Fibroblast of skin of right biceps (primary cell): ENCODE measurements around the gene IFNW1.
"Not testable (repeated sequence)": the region's sequence is repeated elsewhere in the genome, so short reads cannot be mapped to it uniquely, and the experiment has no call there.

Source experiments
- DNase-seq: peaks from one replicate; pipeline ENCODE4 v3.0.0-alpha.2; 2013

Gene IFNW1

DNA sequence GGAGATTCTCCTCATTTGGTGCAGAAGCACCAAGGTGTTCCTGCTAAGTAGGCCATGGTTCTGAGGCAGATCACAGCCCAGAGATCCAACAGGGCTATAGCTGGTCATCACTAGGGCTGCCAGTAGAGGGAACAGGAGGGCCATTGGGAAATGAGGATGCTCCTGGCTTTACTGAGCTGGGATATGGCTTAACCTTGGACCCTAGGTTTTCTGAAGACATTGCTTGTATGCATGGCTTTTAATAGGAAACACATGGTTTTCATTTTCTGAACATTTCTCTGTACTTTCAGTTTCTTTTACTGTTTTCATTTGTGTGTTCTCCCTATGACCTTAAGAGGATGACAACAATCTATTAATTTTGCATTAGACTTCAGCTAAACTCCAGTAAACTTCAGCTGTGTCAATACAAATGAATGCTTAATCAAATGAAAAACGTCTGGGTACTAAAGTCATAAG is at the start of gene IFNW1:
Gene IFNW1 (minus strand): TSS at position 406 of the 456 bp plus-strand sequence. CDS start 262 bp downstream, at position 144.
- no peak for DNase-seq

DNA sequence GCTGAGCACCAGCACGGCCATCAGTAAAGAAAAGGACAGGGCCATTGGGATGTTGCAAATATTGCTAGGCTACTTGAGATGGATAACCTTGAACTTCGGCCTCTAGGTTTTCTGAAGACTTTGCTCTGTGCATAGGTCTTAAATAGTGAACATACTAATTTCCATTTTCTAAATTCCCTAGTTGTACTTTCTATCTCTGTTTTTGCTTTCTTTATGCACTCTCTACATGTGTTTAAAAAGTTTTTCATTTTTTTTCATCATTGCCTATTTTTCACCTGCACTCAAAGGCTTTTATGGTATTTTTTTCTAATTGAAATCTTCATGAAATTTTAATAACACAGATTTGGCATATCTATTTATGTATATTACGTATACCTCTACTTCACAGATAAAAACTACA is 45.9 kb upstream of the IFNW1 start, which contains the start of gene IFNA4:
Gene IFNA4 (minus strand): TSS at position 101 of the 400 bp plus-strand sequence. CDS start 56 bp downstream, at position 45.
- DNase-seq: not testable (repeated sequence)

- DNase-seq: peak; percentile 3
Measured at GRCh38 chr9:21182810-21183736, 41.4 kb upstream of the IFNW1 start.

GRCh38 chr9:21174671-21175070 is 33.0 kb upstream of the IFNW1 start:
- DNase-seq: no peak

GRCh38 chr9:21172156-21172555 is 30.5 kb upstream of the IFNW1 start:
- no peak for DNase-seq

DNA sequence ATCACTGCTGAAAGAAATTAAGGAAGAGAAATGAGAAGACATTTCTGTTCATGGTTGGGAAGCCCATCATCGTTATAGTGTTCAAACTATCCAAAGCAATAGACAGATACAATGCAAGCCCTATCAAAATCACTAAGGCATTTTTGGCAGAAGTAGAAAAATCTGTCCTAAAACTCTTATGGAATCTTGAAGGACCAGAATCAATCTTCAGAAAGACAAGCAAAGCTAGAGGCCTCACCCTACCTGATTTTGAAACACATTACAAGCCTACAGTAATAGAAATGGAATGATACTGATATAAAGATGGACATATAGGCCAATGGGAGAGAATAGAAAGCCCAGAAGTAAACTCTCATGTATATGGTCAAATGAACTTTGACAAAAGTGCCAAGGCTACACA is 29.7 kb upstream of the IFNW1 start:
- DNase-seq: no peak

DNA sequence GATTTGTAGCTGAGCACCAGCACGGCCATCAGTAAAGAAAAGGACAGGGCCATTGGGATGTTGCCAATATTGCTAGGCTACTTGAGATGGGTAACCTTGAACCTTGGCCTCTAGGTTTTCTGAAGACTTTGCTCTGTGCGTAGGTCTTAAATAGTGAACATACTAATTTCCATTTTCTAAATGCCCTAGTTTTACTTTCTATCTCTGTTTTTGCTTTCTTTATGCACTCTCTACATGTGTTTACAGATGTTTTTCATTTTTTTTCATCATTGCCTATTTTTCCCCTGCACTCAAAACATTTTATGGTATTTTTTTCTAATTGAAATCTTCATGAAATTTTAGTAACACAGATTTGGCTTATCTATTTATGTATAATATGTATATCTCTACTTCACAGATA is 24.9 kb upstream of the IFNW1 start, which contains the start of gene IFNA21:
Gene IFNA21 (minus strand): TSS at position 101 of the 400 bp plus-strand sequence. CDS start 48 bp downstream, at position 53.
- not testable (repeated sequence) for DNase-seq

GRCh38 chr9:21165516-21165915 is 23.9 kb upstream of the IFNW1 start:
- DNase-seq: no peak

- peak; percentile 35 for DNase-seq
Measured at GRCh38 chr9:21160178-21160577, 18.5 kb upstream of the IFNW1 start.

DNA sequence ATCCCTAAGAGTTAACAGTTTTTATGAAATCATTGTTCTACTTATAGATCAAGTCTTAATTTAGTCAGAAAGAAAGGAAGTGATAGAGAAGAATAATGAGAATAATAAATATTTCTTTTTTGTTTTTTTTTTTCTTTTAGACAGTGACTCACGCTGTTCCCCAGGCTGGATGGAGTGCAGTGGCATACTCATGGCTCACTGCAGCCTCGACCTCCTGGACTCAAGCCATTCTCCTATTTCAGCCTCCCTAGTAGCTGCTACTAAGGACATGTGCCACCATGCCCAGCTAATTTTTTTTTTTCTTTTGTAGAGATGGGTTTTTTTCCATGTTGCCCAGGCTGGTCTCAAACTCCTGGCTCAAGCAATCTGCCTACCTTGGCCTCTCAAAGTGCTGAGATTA is 13.9 kb upstream of the IFNW1 start:
- DNase-seq: peak; percentile 7

DNA sequence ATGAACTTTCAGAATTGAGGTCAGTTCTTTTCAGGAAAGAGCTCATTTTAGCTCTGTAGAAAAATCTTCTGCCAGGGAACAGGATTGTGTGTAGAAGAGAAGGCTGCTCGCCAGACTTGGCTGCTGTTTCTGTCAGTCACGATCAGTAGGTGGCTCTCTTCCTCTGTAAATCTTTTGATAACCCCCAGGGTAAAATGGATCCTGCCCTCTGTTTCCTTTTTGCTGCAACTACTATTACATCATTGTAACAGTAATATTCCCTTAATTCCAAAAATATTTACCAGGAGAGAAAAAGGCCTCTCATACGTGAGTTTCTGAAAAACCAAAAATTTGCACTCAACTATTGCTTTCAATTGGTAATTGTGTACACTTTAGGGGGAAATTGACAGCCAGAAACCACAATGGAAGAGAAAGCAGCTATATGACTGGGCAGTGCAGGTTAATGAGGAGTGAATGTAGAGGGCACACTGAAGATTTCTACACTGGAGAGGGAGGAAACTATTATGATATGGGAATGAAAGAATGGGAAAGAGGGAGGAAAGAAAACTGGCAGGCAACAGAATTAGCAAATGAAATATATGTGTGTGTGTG is 12.5 kb upstream of the IFNW1 start:
- DNase-seq: peak; percentile 15

DNA sequence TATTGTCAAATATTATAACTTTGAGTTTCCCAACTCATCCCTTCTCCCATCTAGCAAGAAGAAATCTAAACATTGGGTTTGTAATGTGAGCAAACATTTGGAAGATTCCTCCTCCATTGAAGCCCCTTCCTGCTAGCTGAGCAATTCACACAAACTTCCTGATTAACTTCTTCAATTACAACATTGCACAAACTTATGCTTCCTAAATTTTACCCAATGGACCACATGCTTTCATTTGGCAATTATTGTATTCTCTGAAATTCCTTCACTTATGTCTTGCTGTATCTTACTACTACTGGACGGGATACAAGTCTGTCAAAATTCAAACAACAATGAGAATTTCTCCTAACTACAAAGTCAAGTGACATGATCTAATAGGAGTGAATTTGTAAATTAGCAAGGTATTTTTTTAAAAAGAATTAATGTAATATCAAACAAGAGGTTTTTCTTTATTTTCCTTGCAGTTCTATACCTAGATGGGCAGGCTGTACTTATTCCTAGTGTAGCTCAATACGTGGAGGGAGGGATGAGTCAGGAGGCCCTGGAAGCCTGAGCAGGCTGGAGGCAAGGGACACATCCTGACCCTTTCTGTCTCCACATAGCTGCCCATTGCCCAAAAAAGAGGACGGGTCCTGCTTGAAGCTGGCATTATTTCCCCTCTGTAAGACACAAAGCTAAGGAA is 11.8 kb upstream of the IFNW1 start:
- DNase-seq: peak; percentile 11

GRCh38 chr9:21144603-21145002 is 3.0 kb upstream of the IFNW1 start:
- DNase-seq: no peak

DNA sequence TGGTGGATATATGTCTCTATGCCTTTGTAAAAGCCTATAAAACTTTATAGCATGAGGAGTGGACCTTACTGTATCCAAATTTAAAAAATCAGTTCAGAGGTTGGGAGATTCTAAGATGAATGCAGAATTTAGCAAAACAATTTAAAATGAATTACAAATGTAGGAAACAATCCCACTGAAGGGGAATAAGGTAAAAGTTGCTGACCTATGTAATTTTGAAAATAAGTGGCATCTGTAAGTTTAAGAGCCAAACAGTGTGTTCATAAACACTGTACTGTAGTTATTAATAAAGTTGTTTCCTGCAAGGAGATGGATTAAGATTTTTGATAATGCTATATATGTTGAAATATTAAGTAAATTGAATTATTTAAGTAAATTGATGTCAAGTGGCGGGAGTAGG is 4.6 kb downstream of the IFNW1 start:
- no peak for DNase-seq

GRCh38 chr9:21135736-21136135 is 5.9 kb downstream of the IFNW1 start:
- no peak for DNase-seq

DNA sequence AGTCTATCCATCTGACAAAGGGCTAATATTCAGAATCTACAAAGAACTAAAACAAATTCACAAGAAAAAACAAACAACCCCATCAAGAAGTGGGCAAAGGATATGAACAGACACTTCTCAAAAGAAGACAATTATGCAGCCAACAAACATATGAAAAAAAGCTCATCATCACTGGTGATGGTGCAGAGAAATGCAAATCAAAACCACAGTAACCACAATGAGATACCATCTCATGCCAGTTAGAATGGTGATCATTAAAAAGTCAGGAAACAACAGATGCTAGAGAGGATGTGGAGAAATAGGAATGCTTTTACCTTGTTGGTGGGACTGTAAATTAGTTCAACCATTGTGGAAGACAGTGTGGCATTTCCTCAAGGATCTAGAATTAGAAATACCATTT is 13.4 kb downstream of the IFNW1 start:
- not testable (repeated sequence) for DNase-seq

DNA sequence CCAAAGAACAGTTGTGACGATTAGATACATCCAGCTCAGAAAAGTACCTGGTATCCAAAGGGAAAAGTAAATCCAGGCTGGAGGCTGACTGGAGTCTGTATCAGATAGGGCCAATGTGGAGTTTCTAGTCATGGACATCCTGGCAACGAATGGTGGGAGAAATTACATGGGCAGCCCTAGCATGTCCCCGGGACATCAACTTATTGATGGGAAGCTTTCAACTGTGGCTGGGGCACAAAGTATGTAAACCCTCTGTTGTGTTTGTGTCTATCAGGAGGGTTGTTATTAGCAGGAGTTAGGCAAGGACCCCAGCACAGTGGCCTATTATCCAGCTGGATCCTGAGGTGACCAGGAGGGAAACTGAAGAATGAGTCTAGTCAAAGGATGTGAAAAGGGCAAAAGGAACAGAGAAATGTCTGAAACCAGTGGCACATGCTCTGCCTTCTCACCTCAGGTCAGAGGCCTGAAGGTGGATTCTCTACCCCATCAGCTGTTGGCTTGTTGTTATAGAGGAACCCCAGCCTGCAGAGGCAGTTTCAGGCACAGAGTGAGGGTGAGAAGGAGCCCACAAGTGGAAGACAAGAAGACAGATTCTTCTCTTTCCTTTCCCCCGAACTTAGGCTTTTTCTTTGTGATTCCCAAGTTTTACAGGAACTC is 19.9 kb downstream of the IFNW1 start:
- DNase-seq: no peak

DNA sequence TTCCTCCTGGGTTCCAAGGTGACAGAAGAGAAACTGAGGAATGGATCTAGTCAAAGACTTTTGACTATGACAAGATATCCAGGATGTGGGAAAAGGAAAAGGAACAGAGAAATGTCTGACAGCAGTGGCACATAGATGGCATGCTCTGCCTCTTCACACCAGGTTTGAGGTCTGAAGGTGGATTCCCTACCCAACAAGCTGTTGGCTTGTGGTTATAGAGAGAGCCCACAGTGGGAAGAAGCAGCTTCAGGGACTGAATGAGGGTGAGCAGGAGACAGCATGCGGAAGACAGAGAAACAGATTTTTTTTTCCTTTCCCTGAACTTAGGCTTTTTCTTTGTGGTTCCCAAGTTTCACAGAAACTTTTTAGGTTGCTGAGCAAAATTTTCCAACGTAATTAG is 20.6 kb downstream of the IFNW1 start:
- DNase-seq: no peak

DNA sequence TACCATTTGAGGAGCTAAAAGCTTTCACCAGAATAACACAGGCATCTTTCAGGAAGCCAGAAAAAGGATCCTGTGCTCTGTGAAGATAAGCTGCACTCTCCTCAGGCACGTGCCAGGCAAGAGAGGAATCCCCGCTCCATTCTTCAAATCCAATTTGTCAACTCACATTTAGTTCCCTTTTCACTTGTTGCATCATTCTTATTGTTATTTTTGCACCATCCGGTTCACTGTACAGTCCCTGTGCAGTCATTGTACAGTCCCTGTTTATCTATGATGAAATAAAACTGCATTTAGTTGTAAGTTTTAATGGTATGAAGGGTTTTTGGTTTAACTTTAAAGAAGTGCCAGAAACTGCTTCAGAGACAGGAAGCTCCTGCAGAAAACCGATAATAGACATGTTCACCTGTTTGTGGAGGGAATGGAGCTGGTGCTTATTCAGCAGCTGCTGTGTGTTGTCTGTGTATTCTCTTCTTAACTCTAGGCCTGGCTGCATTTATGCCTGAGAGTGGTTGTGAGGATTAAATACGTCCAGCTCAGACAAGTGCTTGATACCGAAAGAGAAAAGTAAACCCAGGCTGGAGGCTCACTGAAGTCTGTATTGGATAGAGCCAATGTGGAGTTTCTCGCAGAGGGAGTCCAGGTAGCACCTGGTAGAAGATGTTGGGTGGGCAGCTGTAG is 22.4 kb downstream of the IFNW1 start:
- DNase-seq: no peak

GRCh38 chr9:21114311-21114710 is 27.3 kb downstream of the IFNW1 start:
- no peak for DNase-seq

GRCh38 chr9:21110708-21111576 is 30.7 kb downstream of the IFNW1 start:
- DNase-seq: peak; percentile 72
